ENCODE data around the gene NPAS3. TPM values are rescaled to one million over a fixed set of nuclear protein-coding genes. Genes with fewer than 3 reads are reported as not detected.

The NPAS3 gene
- total and polyA plus RNA-seq, 7 donors: 0.36 to 6.4 (median 4.6) TPM; not detected in 2

DNA sequence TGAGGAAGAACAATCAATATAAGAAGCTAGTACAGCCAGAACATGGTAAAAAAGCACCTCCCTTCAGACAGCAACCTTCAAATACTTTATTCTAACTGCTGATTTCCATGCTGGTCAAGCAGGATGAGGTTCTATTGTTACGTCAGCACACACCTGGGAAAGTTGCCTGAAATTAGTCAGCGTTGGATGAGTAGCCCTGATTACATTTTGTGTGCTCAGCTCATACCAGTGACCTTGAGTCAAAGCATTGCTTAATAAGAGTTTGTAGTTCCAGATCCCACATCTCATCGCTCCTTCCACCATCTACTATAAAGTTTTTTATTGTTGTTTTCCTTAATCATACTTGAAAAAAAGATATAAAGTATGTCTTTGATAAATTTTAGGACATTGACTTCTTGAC, 650.7 kb downstream of the NPAS3 start:
- DNase-seq: no peak
- Histone ChIP-seq H3K4me3 (no peak overlapping the region), H3K36me3 (no peaks in the 10 kb centered on the region), H3K4me1 (no peaks in the 10 kb centered on the region), H3K27ac (no peak overlapping the region), H3K27me3 (no peaks in the 10 kb centered on the region), H3K9me3 (no peaks in the 10 kb centered on the region)
- intact Hi-C loops (cut with DNase I): no loop called here
- TF ChIP-seq, protein P1, sequence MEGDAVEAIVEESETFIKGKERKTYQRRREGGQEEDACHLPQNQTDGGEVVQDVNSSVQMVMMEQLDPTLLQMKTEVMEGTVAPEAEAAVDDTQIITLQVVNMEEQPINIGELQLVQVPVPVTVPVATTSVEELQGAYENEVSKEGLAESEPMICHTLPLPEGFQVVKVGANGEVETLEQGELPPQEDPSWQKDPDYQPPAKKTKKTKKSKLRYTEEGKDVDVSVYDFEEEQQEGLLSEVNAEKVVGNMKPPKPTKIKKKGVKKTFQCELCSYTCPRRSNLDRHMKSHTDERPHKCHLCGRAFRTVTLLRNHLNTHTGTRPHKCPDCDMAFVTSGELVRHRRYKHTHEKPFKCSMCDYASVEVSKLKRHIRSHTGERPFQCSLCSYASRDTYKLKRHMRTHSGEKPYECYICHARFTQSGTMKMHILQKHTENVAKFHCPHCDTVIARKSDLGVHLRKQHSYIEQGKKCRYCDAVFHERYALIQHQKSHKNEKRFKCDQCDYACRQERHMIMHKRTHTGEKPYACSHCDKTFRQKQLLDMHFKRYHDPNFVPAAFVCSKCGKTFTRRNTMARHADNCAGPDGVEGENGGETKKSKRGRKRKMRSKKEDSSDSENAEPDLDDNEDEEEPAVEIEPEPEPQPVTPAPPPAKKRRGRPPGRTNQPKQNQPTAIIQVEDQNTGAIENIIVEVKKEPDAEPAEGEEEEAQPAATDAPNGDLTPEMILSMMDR (IDR thresholded peaks at IDR 0.05): no peak
- no peak for TF ChIP-seq EP300 (IDR thresholded peaks at IDR 0.05)
- no peak for TF ChIP-seq POLR2AphosphoS5 (IDR thresholded peaks at IDR 0.05)
- no peak for TF ChIP-seq POLR2A (IDR thresholded peaks at IDR 0.05)
- WGBS, 2 donors: 70 to 79% methylated on average over 3 of the region's 3 CpGs

DNA sequence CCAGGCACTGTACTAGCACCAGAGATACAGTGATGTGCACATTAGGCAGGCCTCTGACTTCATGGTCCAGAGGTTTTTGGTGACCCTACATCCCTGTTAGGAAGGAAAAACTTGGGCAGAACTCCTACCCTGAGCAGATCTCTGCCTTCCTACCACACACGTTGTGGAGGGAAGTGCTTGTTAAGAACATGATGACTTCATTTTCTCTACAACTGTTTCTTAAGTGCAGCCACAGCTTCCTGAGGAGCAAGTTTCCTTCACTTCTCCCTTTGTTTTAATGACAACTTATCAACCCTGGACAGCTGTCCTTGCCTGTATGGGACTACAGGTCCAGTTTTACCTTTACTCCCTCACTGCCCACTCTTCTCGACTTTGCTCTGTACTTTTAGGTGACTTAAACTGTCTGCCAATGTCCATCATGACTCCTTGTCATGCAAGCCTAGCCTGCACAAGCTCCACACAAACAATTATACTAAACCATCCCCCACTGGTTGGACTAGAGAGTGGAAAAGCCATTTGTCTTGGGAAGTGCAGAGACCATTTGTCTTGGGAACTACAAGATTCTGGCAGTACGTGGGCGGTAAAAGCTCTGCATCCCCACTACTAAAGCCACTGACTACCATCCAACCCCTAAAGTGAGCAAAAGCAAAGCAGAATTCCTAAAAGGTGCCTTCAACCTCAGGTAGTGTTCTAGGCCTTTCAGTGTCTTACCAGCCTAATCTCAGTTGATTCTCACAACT, 652.4 kb downstream of the NPAS3 start:
- no peak overlapping the region for H3K4me3 ChIP-seq
- H3K36me3 ChIP-seq: no peaks in the 10 kb centered on the region
- intact Hi-C loops (cut with DNase I): no loop called here
- H3K4me1 ChIP-seq: no peaks in the 10 kb centered on the region
- no peak for DNase-seq
- H3K27ac ChIP-seq: no peak overlapping the region
- no peaks in the 10 kb centered on the region for H3K27me3 ChIP-seq
- no peaks in the 10 kb centered on the region for H3K9me3 ChIP-seq
- 73 to 86% methylated on average over 4 of the region's 4 CpGs for WGBS, 2 donors
- TF ChIP-seq POLR2A (IDR thresholded peaks at IDR 0.05) (no peak), POLR2AphosphoS5 (IDR thresholded peaks at IDR 0.05) (no peak), EP300 (IDR thresholded peaks at IDR 0.05) (no peak)
- TF ChIP-seq, protein P1 (IDR thresholded peaks at IDR 0.05): no peak

DNA sequence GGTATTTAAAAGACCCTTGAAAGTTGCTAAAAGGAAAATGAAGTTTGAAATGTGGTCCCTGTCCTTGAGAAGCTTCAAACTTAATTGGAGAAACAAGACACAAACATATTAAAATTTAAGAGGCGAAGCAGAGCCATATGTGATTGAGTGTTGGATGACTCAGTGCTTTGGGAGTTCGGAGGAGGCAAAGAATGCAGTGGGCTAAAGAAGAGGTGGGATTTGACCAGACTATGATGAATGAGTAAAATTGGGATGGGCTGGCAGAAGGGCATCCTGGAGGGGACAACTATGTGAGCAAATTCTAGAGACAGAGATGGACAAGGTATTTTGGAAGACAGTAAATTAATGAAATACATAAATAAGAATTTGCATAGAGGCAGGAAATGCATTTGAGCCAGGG, 653.6 kb downstream of the NPAS3 start:
- H3K4me1 ChIP-seq: no peaks in the 10 kb centered on the region
- no peaks in the 10 kb centered on the region for H3K9me3 ChIP-seq
- TF ChIP-seq POLR2AphosphoS5 (IDR thresholded peaks at IDR 0.05): no peak
- TF ChIP-seq, protein P1 (IDR thresholded peaks at IDR 0.05): no peak
- no peak for TF ChIP-seq EP300 (IDR thresholded peaks at IDR 0.05)
- no peak for TF ChIP-seq POLR2A (IDR thresholded peaks at IDR 0.05)
- H3K27ac ChIP-seq: no peak overlapping the region
- intact Hi-C loops (cut with DNase I): no loop called here
- no peaks in the 10 kb centered on the region for H3K27me3 ChIP-seq
- no peak overlapping the region for H3K4me3 ChIP-seq
- 82 to 88% methylated on average over 2 of the region's 2 CpGs for WGBS, 2 donors
- DNase-seq: no peak
- H3K36me3 ChIP-seq: no peaks in the 10 kb centered on the region

DNA sequence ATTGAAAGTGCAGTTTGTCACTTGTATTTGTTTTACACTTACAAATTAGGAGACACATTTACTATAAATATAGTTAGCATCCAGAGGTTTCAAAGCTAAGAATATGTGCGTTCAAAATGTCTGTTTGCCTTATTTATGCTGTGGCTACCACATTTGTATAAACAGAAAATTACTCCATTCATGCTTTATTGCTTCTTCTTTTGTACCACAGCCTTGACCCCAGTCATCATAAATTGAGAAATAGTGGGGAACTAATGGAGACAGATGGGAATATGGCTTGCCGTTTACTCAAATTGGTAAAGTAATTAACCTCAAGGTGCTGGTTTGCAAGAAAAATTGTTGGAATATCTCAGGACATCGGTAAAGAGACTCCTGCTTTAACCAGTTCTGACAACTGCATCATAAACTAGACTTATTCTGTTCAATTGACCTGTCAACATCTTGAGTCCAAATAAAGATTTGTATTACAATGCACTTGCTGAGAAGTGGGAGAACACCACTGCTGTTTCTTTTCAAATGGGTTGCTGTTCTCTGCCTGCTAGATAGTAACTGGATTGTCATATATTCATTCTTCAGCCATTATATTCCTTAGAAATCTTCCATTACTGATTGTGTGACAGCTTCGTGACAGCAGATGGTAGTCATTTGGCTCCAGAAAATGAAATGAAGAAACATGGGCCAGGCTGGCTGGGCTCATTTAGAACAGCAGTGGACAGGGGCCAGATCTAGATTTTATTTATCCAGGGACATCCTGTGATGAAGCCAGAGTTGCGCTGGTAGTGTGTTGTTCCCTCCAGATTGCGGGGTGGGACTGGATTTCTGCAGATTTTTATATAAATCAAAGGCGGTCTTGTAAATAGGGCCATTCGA, 657.8 kb downstream of the NPAS3 start:
- Histone ChIP-seq H3K9me3 (no peaks in the 10 kb centered on the region), H3K4me1 (no peaks in the 10 kb centered on the region), H3K4me3 (no peak overlapping the region), H3K27me3 (no peaks in the 10 kb centered on the region), H3K27ac (no peak overlapping the region), H3K36me3 (no peaks in the 10 kb centered on the region)
- DNase-seq: no peak
- intact Hi-C loops (cut with DNase I): no loop called here
- TF ChIP-seq POLR2A (IDR thresholded peaks at IDR 0.05) (no peak), EP300 (IDR thresholded peaks at IDR 0.05) (no peak), POLR2AphosphoS5 (IDR thresholded peaks at IDR 0.05) (no peak)
- TF ChIP-seq, protein P1 (IDR thresholded peaks at IDR 0.05): no peak
- WGBS, 2 donors: 78 to 85% methylated on average over 8 of the region's 8 CpGs

Measured in sigmoid colon (tissue), 7 donors.